Mesenchymal stem cell (in vitro differentiated cells and primary cell): ENCODE data around the gene TUB.

ENCODE experiments used
- DNase-seq: peaks from one replicate; pipeline ENCODE4 v3.0.0-alpha.2; 2013
- H2AFZ ChIP-seq: one replicate; pipeline ENCODE4 v1.6.1; 2013; ENCODE audit warnings: low read depth, mild to moderate bottlenecking, control low read depth, inconsistent platforms, low read length, moderate library complexity
- H2AK5ac ChIP-seq: 2 replicates; pipeline ENCODE4 v1.6.1; 2013; ENCODE audit warnings: low read length, moderate library complexity, mild to moderate bottlenecking, inconsistent platforms; ENCODE audit not compliant: severe bottlenecking
- H2BK120ac ChIP-seq: one replicate; pipeline ENCODE4 v1.6.1; 2013; ENCODE audit warnings: low read depth, mild to moderate bottlenecking, inconsistent platforms, low read length, moderate library complexity
- H2BK12ac ChIP-seq, 2 experiments: one replicate each; pipeline ENCODE4 v1.6.1; 2013; ENCODE audit warnings: inconsistent platforms in 2 of 2, low read length in 2 of 2, mild to moderate bottlenecking in 2 of 2, moderate library complexity in 2 of 2, control low read depth in 1 of 2
- H2BK15ac ChIP-seq: one replicate; pipeline ENCODE4 v1.6.1; 2013; ENCODE audit warnings: mild to moderate bottlenecking, low read depth, inconsistent platforms; ENCODE audit not compliant: poor library complexity, severe bottlenecking
- H2BK5ac ChIP-seq: 2 replicates; pipeline ENCODE4 v1.6.1; 2013; ENCODE audit warnings: low read depth, mild to moderate bottlenecking, low read length, control low read depth, inconsistent platforms; ENCODE audit not compliant: poor library complexity, severe bottlenecking
- H3K14ac ChIP-seq, 2 experiments: one replicate each; pipeline ENCODE4 v1.6.1; 2013; ENCODE audit warnings: inconsistent platforms in 2 of 2, low read length in 2 of 2, control low read depth in 1 of 2, mild to moderate bottlenecking in 1 of 2, moderate library complexity in 1 of 2
- H3K18ac ChIP-seq, 2 experiments: one replicate each; pipeline ENCODE4 v1.6.1; 2013; ENCODE audit warnings: inconsistent platforms in 2 of 2, low read length in 2 of 2, control low read depth in 1 of 2, low read depth in 1 of 2, mild to moderate bottlenecking in 1 of 2
- H3K23ac ChIP-seq, 2 experiments: one replicate each; pipeline ENCODE4 v1.6.1; 2013; ENCODE audit warnings: inconsistent platforms in 2 of 2, low read length in 2 of 2, mild to moderate bottlenecking in 2 of 2, moderate library complexity in 2 of 2, control low read depth in 1 of 2
- H3K27ac ChIP-seq: 2 replicates; pipeline ENCODE4 v1.5.1; 2013; ENCODE audit warnings: mild to moderate bottlenecking, moderate library complexity, low read length, control low read depth, inconsistent platforms; ENCODE audit not compliant: poor library complexity, severe bottlenecking
- H3K27me3 ChIP-seq, 2 experiments: 2 replicates each; pipeline versions ENCODE4 v1.6.1 to v1.7.0; 2013; ENCODE audit warnings: low read length in 2 of 2, mild to moderate bottlenecking in 2 of 2, moderate library complexity in 2 of 2, control low read depth in 1 of 2, inconsistent platforms in 1 of 2; ENCODE audit not compliant: control insufficient read depth in 1 of 2, insufficient read depth in 1 of 2
- H3K36me3 ChIP-seq, 2 experiments: 2 replicates each; pipeline versions ENCODE4 v1.6.1 to v1.7.0; 2013; ENCODE audit warnings: low read length in 2 of 2, control low read depth in 1 of 2, inconsistent platforms in 1 of 2, low read depth in 1 of 2, mild to moderate bottlenecking in 1 of 2; ENCODE audit not compliant: insufficient read depth in 2 of 2, control insufficient read depth in 1 of 2
- H3K4ac ChIP-seq, 2 experiments: one replicate each; pipeline ENCODE4 v1.6.1; 2013; ENCODE audit warnings: inconsistent platforms in 2 of 2, low read length in 2 of 2, mild to moderate bottlenecking in 2 of 2, moderate library complexity in 2 of 2, control low read depth in 1 of 2, low read depth in 1 of 2
- H3K4me1 ChIP-seq: 2 replicates; pipeline ENCODE4 v1.6.1; 2013; ENCODE audit warnings: low read depth, low read length, control low read depth; ENCODE audit not compliant: control insufficient read depth, insufficient read depth
- H3K4me2 ChIP-seq: 2 replicates; pipeline ENCODE4 v1.6.1; 2013; ENCODE audit warnings: low read length, mild to moderate bottlenecking, inconsistent platforms; ENCODE audit not compliant: poor library complexity, severe bottlenecking
- H3K4me3 ChIP-seq, 2 experiments: 2 replicates each; pipeline versions ENCODE4 v1.5.1 to v1.7.0; 2013; ENCODE audit warnings: low read length in 2 of 2, mild to moderate bottlenecking in 2 of 2, control low read depth in 1 of 2, low read depth in 1 of 2; ENCODE audit not compliant: insufficient read depth in 1 of 2
- H3K79me1 ChIP-seq: replicated peaks from 2 replicates; pipeline ENCODE4 v1.6.1; 2013; ENCODE audit warnings: mild to moderate bottlenecking, control low read depth, low read length, inconsistent platforms; ENCODE audit not compliant: poor library complexity, severe bottlenecking
- H3K9ac ChIP-seq: 2 replicates; pipeline ENCODE4 v1.7.0; 2013; ENCODE audit warnings: mild to moderate bottlenecking, low read length, moderate library complexity
- H3K9me3 ChIP-seq: 2 replicates; pipeline ENCODE4 v1.7.0; 2013; ENCODE audit warnings: mild to moderate bottlenecking, low read length; ENCODE audit not compliant: control insufficient read depth
- H4K8ac ChIP-seq: one replicate; pipeline ENCODE4 v1.6.1; 2013; ENCODE audit warnings: inconsistent platforms, mild to moderate bottlenecking, low read length, moderate library complexity
- H4K91ac ChIP-seq: one replicate; pipeline ENCODE4 v1.6.1; 2013; ENCODE audit warnings: mild to moderate bottlenecking, low read length, inconsistent platforms
- WGBS: methylation state at CpG from one replicate; pipeline ENCODE4 v1.1.7; 2013; ENCODE audit warnings: mixed read lengths; 5-methylcytosine and 5-hydroxymethylcytosine counted together

TUB gene

GRCh38 chr11:8041576-8041975, 39.4 kb upstream of the TUB start:
- no peaks in the 10 kb centered on the region for H3K79me1 ChIP-seq
- WGBS: 80% methylated on average over 4 of the region's 4 CpGs

GRCh38 chr11:8043756-8044155, 37.3 kb upstream of the TUB start:
- no peak overlapping the region for H3K23ac ChIP-seq
- no peak overlapping the region for H2BK12ac ChIP-seq
- no peak overlapping the region for H2AK5ac ChIP-seq
- H3K4ac ChIP-seq: no peak overlapping the region
- no peak overlapping the region for H4K8ac ChIP-seq
- no peaks in the 10 kb centered on the region for H3K36me3 ChIP-seq
- no peak overlapping the region for H2BK120ac ChIP-seq
- H3K4me3 ChIP-seq: no peak overlapping the region
- no peaks in the 10 kb centered on the region for H3K4me1 ChIP-seq
- H3K27ac ChIP-seq: no peak overlapping the region
- H2AFZ ChIP-seq: no peak overlapping the region
- no peak overlapping the region for H3K14ac ChIP-seq
- no peaks in the 10 kb centered on the region for H3K79me1 ChIP-seq
- H3K4me2 ChIP-seq: no peak overlapping the region
- WGBS: no CpG with 5 or more reads among the region's 2 CpGs
- H2BK5ac ChIP-seq: no peak overlapping the region
- DNase-seq: no peak
- no peaks in the 10 kb centered on the region for H3K9me3 ChIP-seq
- no peak overlapping the region for H2BK15ac ChIP-seq
- peaks cover 17 to 44% of the 10 kb centered on the region in 2 experiments for H3K27me3 ChIP-seq
- H3K9ac ChIP-seq: no peak overlapping the region
- H3K18ac ChIP-seq: no peak overlapping the region
- H4K91ac ChIP-seq: no peak overlapping the region

More at GRCh38 chr11:8041576-8041975, 39.4 kb upstream of the TUB start:
- DNase-seq: no peak
- H2AK5ac ChIP-seq: no peak overlapping the region
- no peaks in the 10 kb centered on the region for H3K9me3 ChIP-seq
- H3K27ac ChIP-seq: no peak overlapping the region
- H3K36me3 ChIP-seq: no peaks in the 10 kb centered on the region
- H2AFZ ChIP-seq: no peak overlapping the region
- no peak overlapping the region for H2BK12ac ChIP-seq
- H3K18ac ChIP-seq: no peak overlapping the region
- peaks cover 38 to 56% of the 10 kb centered on the region in 2 experiments for H3K27me3 ChIP-seq
- no peak overlapping the region for H3K4me3 ChIP-seq
- no peak overlapping the region for H3K23ac ChIP-seq
- H2BK120ac ChIP-seq: no peak overlapping the region
- no peak overlapping the region for H4K91ac ChIP-seq
- no peak overlapping the region for H2BK15ac ChIP-seq
- no peaks in the 10 kb centered on the region for H3K4me1 ChIP-seq
- no peak overlapping the region for H3K14ac ChIP-seq
- no peak overlapping the region for H3K4ac ChIP-seq
- no peak overlapping the region for H2BK5ac ChIP-seq
- no peak overlapping the region for H3K9ac ChIP-seq
- H4K8ac ChIP-seq: no peak overlapping the region
- H3K4me2 ChIP-seq: no peak overlapping the region

GRCh38 chr11:8045839-8046238, 35.2 kb upstream of the TUB start:
- H3K23ac ChIP-seq: no peak overlapping the region
- no peaks in the 10 kb centered on the region for H3K4me1 ChIP-seq
- WGBS: 27% methylated on average over 4 of the region's 4 CpGs
- H3K4me3 ChIP-seq: no peak overlapping the region
- H3K27ac ChIP-seq: no peak overlapping the region
- H2AFZ ChIP-seq: no peak overlapping the region
- H3K36me3 ChIP-seq: no peaks in the 10 kb centered on the region
- no peak overlapping the region for H4K91ac ChIP-seq
- H3K4ac ChIP-seq: no peak overlapping the region
- no peak overlapping the region for H3K14ac ChIP-seq
- H3K27me3 ChIP-seq: peaks cover 3 to 38% of the 10 kb centered on the region in 2 experiments
- H2BK15ac ChIP-seq: no peak overlapping the region
- no peak overlapping the region for H4K8ac ChIP-seq
- H3K18ac ChIP-seq: no peak overlapping the region
- H2BK120ac ChIP-seq: no peak overlapping the region
- no peak overlapping the region for H3K4me2 ChIP-seq
- H3K9me3 ChIP-seq: no peaks in the 10 kb centered on the region
- H2AK5ac ChIP-seq: no peak overlapping the region
- H3K79me1 ChIP-seq: no peaks in the 10 kb centered on the region
- H2BK5ac ChIP-seq: no peak overlapping the region
- no peak overlapping the region for H3K9ac ChIP-seq
- no peak for DNase-seq
- H2BK12ac ChIP-seq: no peak overlapping the region

GRCh38 chr11:8047382-8047781, 33.6 kb upstream of the TUB start:
- no peak overlapping the region for H2BK120ac ChIP-seq
- no peak overlapping the region for H4K91ac ChIP-seq
- no peak for DNase-seq
- H3K14ac ChIP-seq: no peak overlapping the region
- H3K4me3 ChIP-seq: no peak overlapping the region
- no peak overlapping the region for H4K8ac ChIP-seq
- H3K9ac ChIP-seq: no peak overlapping the region
- no peaks in the 10 kb centered on the region for H3K4me1 ChIP-seq
- WGBS: 53% methylated on average over 3 of the region's 3 CpGs
- H3K23ac ChIP-seq: no peak overlapping the region
- no peaks in the 10 kb centered on the region for H3K9me3 ChIP-seq
- H3K4ac ChIP-seq: no peak overlapping the region
- no peak overlapping the region for H2BK15ac ChIP-seq
- H3K36me3 ChIP-seq: no peaks in the 10 kb centered on the region
- no peak overlapping the region for H3K18ac ChIP-seq
- no peak overlapping the region for H2BK5ac ChIP-seq
- H3K27me3 ChIP-seq: peaks cover 0 to 31% of the 10 kb centered on the region in 2 experiments
- H3K79me1 ChIP-seq: no peaks in the 10 kb centered on the region
- H2BK12ac ChIP-seq: no peak overlapping the region
- H3K4me2 ChIP-seq: no peak overlapping the region
- H2AK5ac ChIP-seq: no peak overlapping the region
- no peak overlapping the region for H2AFZ ChIP-seq
- H3K27ac ChIP-seq: no peak overlapping the region
